ENCODE results near the gene STRIP2.
"Not testable (repeated sequence)": the region's sequence is repeated elsewhere in the genome, so short reads cannot be mapped to it uniquely, and the experiment has no call there.

STRIP2 gene

DNA sequence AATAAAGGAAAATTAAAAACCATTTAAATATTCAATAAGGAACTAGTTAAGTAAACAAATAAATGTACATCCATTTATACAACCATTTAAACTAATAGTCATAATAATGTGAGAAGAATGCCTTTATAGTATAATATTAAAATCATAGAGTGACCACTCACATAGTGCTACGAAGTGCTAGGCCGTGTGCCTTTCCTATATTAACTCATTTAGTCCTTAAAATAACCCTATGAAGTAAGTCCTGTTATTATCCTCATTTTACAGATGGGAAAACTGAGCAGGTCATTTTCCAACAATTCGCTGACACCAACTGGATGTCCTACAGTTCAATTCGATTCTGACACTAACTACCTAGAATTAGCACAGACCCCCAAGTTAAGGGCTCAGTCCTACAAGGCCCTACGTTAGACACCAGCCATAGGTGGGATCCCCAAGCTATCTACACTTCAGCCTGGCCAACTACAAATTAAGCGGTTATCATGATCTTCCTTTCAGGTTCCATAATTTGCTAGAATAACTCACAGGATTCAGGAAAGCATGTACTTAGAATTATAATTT, 4.1 kb downstream of the STRIP2 start:
- H3K4me1 ChIP-seq (ENCODE audit: control insufficient read depth, insufficient read depth, low read length) = no peaks in the 10 kb centered on the region; the same call in 1 of the 2 replicates
- no peaks in the 10 kb centered on the region for H3K36me3 ChIP-seq (ENCODE audit: control insufficient read depth, insufficient read depth, low read length)
- H3K9me3 ChIP-seq (ENCODE audit: control insufficient read depth, insufficient read depth, low read length) = no peaks in the 10 kb centered on the region
- no peak for DNase-seq (ENCODE audit: low read depth, low spot score)
- no peak overlapping the region for H3K27ac ChIP-seq (ENCODE audit: low read length)
- no peaks in the 10 kb centered on the region; the same call in 1 of the 2 replicates for H3K27me3 ChIP-seq (ENCODE audit: control insufficient read depth, insufficient read depth, low read length)
- WGBS (ENCODE audit: insufficient coverage, insufficient read length) = no CpG with 5 or more reads among the region's 6 CpGs
- H3K4me3 ChIP-seq (ENCODE audit: low read length) = no peak overlapping the region

DNA sequence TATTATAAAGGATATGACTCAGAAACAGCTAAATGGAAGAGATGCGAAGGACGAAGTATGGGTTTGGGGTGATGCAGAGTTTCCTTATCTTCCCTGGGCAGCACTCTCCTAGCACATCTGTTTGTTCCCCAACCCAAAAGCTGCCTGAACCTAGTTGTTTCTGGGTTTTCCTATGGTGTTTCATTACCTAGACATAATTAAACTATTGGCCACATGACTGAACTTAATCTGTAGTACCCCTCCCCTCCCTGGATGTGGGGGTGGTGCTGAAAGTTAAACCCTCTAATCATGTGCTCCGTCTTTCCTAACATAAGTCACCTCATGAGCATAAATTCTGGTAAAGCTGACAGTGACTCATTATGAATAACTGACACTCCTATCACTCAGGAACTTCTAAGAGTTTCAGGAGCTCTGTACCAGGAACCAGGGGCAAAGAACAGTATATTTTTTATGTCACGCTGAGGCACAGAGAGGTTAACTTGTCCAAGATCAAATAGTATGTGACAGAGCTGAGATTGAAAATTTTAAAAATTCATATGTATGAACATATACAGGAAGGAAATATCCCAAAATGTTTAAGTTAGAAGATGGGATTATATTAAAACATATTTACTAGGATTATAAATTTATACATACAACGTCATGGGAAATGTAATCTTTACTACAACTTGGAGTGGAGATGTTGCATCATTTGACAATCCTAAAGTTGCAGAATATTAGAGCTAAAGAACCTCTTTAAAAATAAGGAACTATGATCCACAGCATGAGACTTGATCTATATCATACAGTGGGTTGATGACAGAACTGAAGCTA, 4.8 kb downstream of the STRIP2 start:
- no peaks in the 10 kb centered on the region; the same call in 1 of the 2 replicates for H3K27me3 ChIP-seq (ENCODE audit: control insufficient read depth, insufficient read depth, low read length)
- no peaks in the 10 kb centered on the region for H3K9me3 ChIP-seq (ENCODE audit: control insufficient read depth, insufficient read depth, low read length)
- H3K27ac ChIP-seq (ENCODE audit: low read length) = no peak overlapping the region
- DNase-seq (ENCODE audit: low read depth, low spot score) = no peak
- no peaks in the 10 kb centered on the region for H3K36me3 ChIP-seq (ENCODE audit: control insufficient read depth, insufficient read depth, low read length)
- no peaks in the 10 kb centered on the region; the same call in 1 of the 2 replicates for H3K4me1 ChIP-seq (ENCODE audit: control insufficient read depth, insufficient read depth, low read length)
- no CpG with 5 or more reads among the region's 5 CpGs for WGBS (ENCODE audit: insufficient coverage, insufficient read length)
- no peak overlapping the region for H3K4me3 ChIP-seq (ENCODE audit: low read length)

DNA sequence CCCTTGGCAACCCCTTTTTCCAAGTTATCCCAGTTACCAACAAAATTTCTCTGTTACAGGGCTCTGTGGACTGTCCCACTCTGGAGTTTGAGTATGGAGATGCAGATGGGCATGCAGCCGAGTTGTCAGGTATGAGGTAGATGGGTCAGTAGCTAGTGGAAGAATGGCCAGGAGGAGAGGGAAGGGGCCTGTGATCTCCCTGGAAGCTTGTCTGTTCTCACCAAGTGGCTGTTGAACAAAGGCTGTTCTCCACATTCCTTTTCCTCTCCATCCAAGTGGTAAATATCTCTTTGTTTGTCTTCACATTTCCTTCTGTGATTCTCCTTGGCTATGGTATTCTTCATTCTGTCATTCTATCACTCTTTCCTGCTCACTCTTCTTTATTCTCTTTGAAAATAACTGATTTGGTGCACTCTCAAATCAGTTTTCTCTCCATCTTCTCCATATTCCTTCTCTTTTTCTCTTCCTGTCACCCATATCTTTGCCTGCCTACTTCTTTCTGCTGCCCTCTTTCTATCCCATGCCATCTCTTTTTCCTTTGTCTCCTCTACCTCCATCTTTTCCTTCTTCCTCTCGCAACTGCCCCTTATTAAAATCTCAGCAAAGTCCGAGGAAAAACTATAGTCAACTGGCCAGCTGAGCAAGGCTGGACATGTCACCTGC, 5.9 kb downstream of the STRIP2 start:
- Histone ChIP-seq H3K27ac (ENCODE audit: low read length) (no peak overlapping the region), H3K9me3 (ENCODE audit: control insufficient read depth, insufficient read depth, low read length) (no peaks in the 10 kb centered on the region), H3K4me3 (ENCODE audit: low read length) (no peak overlapping the region), H3K36me3 (ENCODE audit: control insufficient read depth, insufficient read depth, low read length) (no peaks in the 10 kb centered on the region), H3K27me3 (ENCODE audit: control insufficient read depth, insufficient read depth, low read length) (no peaks in the 10 kb centered on the region; the same call in 1 of the 2 replicates), H3K4me1 (ENCODE audit: control insufficient read depth, insufficient read depth, low read length) (no peaks in the 10 kb centered on the region; the same call in 1 of the 2 replicates)
- WGBS (ENCODE audit: insufficient coverage, insufficient read length) = 100% methylated on average over 1 of the region's 3 CpGs
- no peak for DNase-seq (ENCODE audit: low read depth, low spot score)

GRCh38 chr7:129443612-129444011, 9.4 kb downstream of the STRIP2 start:
- no peaks in the 10 kb centered on the region for H3K4me1 ChIP-seq (ENCODE audit: control insufficient read depth, insufficient read depth, low read length)
- H3K36me3 ChIP-seq (ENCODE audit: control insufficient read depth, insufficient read depth, low read length) = 0 out of 2 replicates have a peak, but pooled peaks cover 3% of the 10 kb centered on the region
- DNase-seq (ENCODE audit: low read depth, low spot score) = no peak
- no peaks in the 10 kb centered on the region for H3K27me3 ChIP-seq (ENCODE audit: control insufficient read depth, insufficient read depth, low read length)
- H3K4me3 ChIP-seq (ENCODE audit: low read length) = no peak overlapping the region
- no CpG with 5 or more reads among the region's 2 CpGs for WGBS (ENCODE audit: insufficient coverage, insufficient read length)
- no peaks in the 10 kb centered on the region for H3K9me3 ChIP-seq (ENCODE audit: control insufficient read depth, insufficient read depth, low read length)
- no peak overlapping the region for H3K27ac ChIP-seq (ENCODE audit: low read length)

DNA sequence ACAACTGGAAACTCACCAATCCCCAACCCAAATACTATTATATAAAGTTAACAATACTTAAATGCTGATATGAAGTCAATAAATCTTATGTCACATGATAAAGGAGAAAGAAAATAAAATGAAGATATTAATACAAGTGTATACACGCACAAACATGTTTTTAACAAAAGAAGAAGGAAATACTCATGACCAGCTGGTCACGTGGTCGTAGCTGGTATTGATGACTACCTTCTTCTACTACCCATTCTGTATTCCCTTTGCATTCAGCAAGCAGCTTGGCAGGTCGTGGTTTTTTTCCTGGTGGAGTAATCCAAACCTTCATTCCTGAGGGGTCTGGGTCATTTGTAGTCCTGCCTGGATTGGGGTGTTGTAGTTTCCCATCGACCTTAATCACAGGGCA, 10.5 kb downstream of the STRIP2 start:
- H3K4me1 ChIP-seq (ENCODE audit: control insufficient read depth, insufficient read depth, low read length); H3K9me3 ChIP-seq (ENCODE audit: control insufficient read depth, insufficient read depth, low read length); H3K4me3 ChIP-seq (ENCODE audit: low read length); H3K27me3 ChIP-seq (ENCODE audit: control insufficient read depth, insufficient read depth, low read length); DNase-seq (ENCODE audit: low read depth, low spot score); H3K27ac ChIP-seq (ENCODE audit: low read length); H3K36me3 ChIP-seq (ENCODE audit: control insufficient read depth, insufficient read depth, low read length): not testable (repeated sequence)
- WGBS (ENCODE audit: insufficient coverage, insufficient read length) = no CpG with 5 or more reads among the region's 5 CpGs

- not testable (repeated sequence) for H3K27me3 ChIP-seq (ENCODE audit: control insufficient read depth, insufficient read depth, low read length); H3K4me1 ChIP-seq (ENCODE audit: control insufficient read depth, insufficient read depth, low read length); DNase-seq (ENCODE audit: low read depth, low spot score); H3K4me3 ChIP-seq (ENCODE audit: low read length); H3K27ac ChIP-seq (ENCODE audit: low read length); H3K36me3 ChIP-seq (ENCODE audit: control insufficient read depth, insufficient read depth, low read length); H3K9me3 ChIP-seq (ENCODE audit: control insufficient read depth, insufficient read depth, low read length)
- no CpG with 5 or more reads among the region's 2 CpGs for WGBS (ENCODE audit: insufficient coverage, insufficient read length)
Observed at GRCh38 chr7:129446925-129447324, 12.7 kb downstream of the STRIP2 start.

- no CpG with 5 or more reads among the region's 6 CpGs for WGBS (ENCODE audit: insufficient coverage, insufficient read length)
- not testable (repeated sequence) for H3K9me3 ChIP-seq (ENCODE audit: control insufficient read depth, insufficient read depth, low read length); DNase-seq (ENCODE audit: low read depth, low spot score); H3K4me3 ChIP-seq (ENCODE audit: low read length); H3K27me3 ChIP-seq (ENCODE audit: control insufficient read depth, insufficient read depth, low read length); H3K27ac ChIP-seq (ENCODE audit: low read length); H3K36me3 ChIP-seq (ENCODE audit: control insufficient read depth, insufficient read depth, low read length); H3K4me1 ChIP-seq (ENCODE audit: control insufficient read depth, insufficient read depth, low read length)
Observed at GRCh38 chr7:129447445-129447844, 13.2 kb downstream of the STRIP2 start.

DNA sequence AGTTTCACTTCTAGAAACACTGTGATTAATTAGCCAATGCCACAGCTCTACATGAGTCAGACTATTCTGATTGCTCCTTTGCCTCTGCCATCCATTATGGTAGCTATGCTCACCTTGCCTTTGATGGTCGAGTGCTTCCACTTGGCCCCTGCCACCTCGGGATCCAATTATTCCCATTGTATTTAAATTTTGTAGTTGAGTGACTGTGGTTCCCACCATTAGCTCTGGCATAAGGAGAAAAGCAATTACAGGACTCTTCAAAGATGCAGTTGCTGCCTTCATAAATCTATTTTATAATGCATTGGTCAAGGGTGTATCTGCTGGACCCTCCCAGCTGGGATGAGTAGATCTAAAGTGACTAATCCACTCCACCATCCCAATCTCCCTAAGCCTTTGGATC, 14.4 kb downstream of the STRIP2 start:
- not testable (repeated sequence) for H3K9me3 ChIP-seq (ENCODE audit: control insufficient read depth, insufficient read depth, low read length); H3K36me3 ChIP-seq (ENCODE audit: control insufficient read depth, insufficient read depth, low read length); H3K27ac ChIP-seq (ENCODE audit: low read length); H3K4me1 ChIP-seq (ENCODE audit: control insufficient read depth, insufficient read depth, low read length); H3K27me3 ChIP-seq (ENCODE audit: control insufficient read depth, insufficient read depth, low read length); H3K4me3 ChIP-seq (ENCODE audit: low read length); DNase-seq (ENCODE audit: low read depth, low spot score)
- WGBS (ENCODE audit: insufficient coverage, insufficient read length) = no CpG with 5 or more reads among the region's 2 CpGs

- H3K27ac ChIP-seq (ENCODE audit: low read length) = no peak overlapping the region
- no peak overlapping the region for H3K4me3 ChIP-seq (ENCODE audit: low read length)
- H3K27me3 ChIP-seq (ENCODE audit: control insufficient read depth, insufficient read depth, low read length) = no peaks in the 10 kb centered on the region
- DNase-seq (ENCODE audit: low read depth, low spot score) = no peak
- peaks cover 3% of the 10 kb centered on the region; the same call in 1 of the 2 replicates for H3K36me3 ChIP-seq (ENCODE audit: control insufficient read depth, insufficient read depth, low read length)
- H3K9me3 ChIP-seq (ENCODE audit: control insufficient read depth, insufficient read depth, low read length) = no peaks in the 10 kb centered on the region
- no peaks in the 10 kb centered on the region for H3K4me1 ChIP-seq (ENCODE audit: control insufficient read depth, insufficient read depth, low read length)
Observed at GRCh38 chr7:129450295-129450694, 16.1 kb downstream of the STRIP2 start.

DNA sequence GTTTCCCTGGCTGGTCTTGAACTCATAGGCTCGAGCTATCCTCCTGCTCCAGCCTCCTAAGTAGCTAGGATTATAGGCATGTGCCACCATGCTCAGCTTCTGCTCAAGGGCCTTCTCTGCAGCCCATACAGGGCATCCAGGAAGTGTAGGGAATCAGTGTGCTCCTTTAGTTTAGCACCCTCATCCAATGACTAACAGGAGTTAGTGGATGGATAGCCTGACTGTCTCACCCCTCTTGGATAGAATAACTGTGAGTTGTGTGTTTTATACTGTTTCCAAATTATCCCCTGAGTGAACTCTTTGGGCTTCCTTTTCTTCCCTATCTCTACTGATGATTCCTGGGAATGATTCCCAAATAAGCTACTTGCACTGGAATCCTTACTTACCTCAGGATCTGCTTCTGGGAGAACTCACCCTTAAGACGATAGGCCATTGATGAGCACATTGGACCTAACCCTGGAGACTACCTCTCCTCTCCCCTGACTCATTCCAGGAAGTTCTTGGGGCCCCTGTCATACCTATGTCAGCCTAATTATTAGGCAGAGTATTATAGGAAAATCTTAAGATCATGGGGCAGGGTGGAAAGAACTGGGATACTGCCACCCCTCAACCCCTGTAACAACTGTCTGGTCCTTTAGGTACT, 18.5 kb downstream of the STRIP2 start:
- DNase-seq (ENCODE audit: low read depth, low spot score) = no peak
- Histone ChIP-seq H3K36me3 (ENCODE audit: control insufficient read depth, insufficient read depth, low read length) (no peaks in the 10 kb centered on the region; the same call in 1 of the 2 replicates), H3K9me3 (ENCODE audit: control insufficient read depth, insufficient read depth, low read length) (no peaks in the 10 kb centered on the region), H3K4me1 (ENCODE audit: control insufficient read depth, insufficient read depth, low read length) (no peaks in the 10 kb centered on the region), H3K27ac (ENCODE audit: low read length) (no peak overlapping the region), H3K4me3 (ENCODE audit: low read length) (no peak overlapping the region), H3K27me3 (ENCODE audit: control insufficient read depth, insufficient read depth, low read length) (no peaks in the 10 kb centered on the region)
- no CpG with 5 or more reads among the region's 2 CpGs for WGBS (ENCODE audit: insufficient coverage, insufficient read length)

Data from iPS DF 6.9 (cell line).